Tibial nerve (tissue), 4 donors: Measurements from ENCODE around the gene KLHDC4. TPM values are rescaled to one million over a fixed set of nuclear protein-coding genes. Genes with fewer than 3 reads are reported as not detected.

Source experiments
- DNase-seq, 2 donors: peaks; one replicate each; pipeline ENCODE4 v3.0.0-alpha.2; 2019; ENCODE audit warnings: low spot score in 2 of 2
- H3K27ac ChIP-seq, 4 donors: fragments of 200-600 bp; sonication (generic) in 3 of 4; one replicate each; pipeline ENCODE4 v1.5.1; 2017 to 2019; ENCODE audit warnings: mild to moderate bottlenecking in 1 of 4
- H3K27me3 ChIP-seq, 2 donors: fragments of 200-600 bp; sonication (generic) in 1 of 2; one replicate each; pipeline versions ENCODE4 v1.5.1 to v1.6.0; 2017 to 2019
- H3K36me3 ChIP-seq, 3 donors: fragments of 200-600 bp; sonication (generic); one replicate each; pipeline ENCODE4 v1.5.1; 2018 to 2019
- H3K4me1 ChIP-seq, 4 donors: fragments of 200-600 bp; sonication (generic) in 3 of 4; one replicate each; pipeline ENCODE4 v1.5.1; 2017 to 2019
- H3K4me3 ChIP-seq, 4 donors: fragments of 200-600 bp; sonication (generic) in 3 of 4; one replicate each; pipeline ENCODE4 v1.5.1; 2017 to 2019; ENCODE audit warnings: mild to moderate bottlenecking in 1 of 4, moderate library complexity in 1 of 4
- H3K9me3 ChIP-seq, 4 donors: fragments of 200-600 bp; sonication (generic) in 3 of 4; one replicate each; pipeline ENCODE4 v1.5.1; 2017 to 2019
- EP300 ChIP-seq, 2 donors: sonication (generic); formaldehyde crosslinking; IDR thresholded peaks; one replicate each; pipeline ENCODE4 v1.6.1; 2017; ENCODE audit warnings: antibody characterized with exemption in 2 of 2, mild to moderate bottlenecking in 1 of 2
- POLR2A ChIP-seq, 2 donors: fragments of 450-650 bp; IDR thresholded peaks; one replicate each; pipeline ENCODE4 v1.6.1; 2017; ENCODE audit warnings: antibody characterized with exemption in 2 of 2, mild to moderate bottlenecking in 2 of 2, moderate library complexity in 2 of 2
- WGBS, 2 donors: methylation state at CpG; one replicate each; pipeline ENCODE4 v1.1.5; 2018; 5-methylcytosine and 5-hydroxymethylcytosine counted together
- total RNA-seq, 4 donors: library from RNA; depleted of rRNA; stranded (reverse); fragments of >200 nt; gene quantifications; one replicate each; pipeline ENCODE4 v1.1.0, GENCODE V29; 2016
- TF ChIP-seq, protein P1 (sequence below), 5 experiments: fragments of 200-600 bp in 3 of 5; fragments of 450-650 bp in 2 of 5; sonication (generic) in 3 of 5; IDR thresholded peaks; one replicate each; pipeline ENCODE4 v1.5.1; 2016 to 2019; ENCODE audit warnings: antibody characterized with exemption in 5 of 5, mild to moderate bottlenecking in 3 of 5, moderate library complexity in 2 of 5

The KLHDC4 gene
- total RNA-seq, 4 donors from 2014 or later = 26.9 to 61.5 (median 42.5) TPM

DNA sequence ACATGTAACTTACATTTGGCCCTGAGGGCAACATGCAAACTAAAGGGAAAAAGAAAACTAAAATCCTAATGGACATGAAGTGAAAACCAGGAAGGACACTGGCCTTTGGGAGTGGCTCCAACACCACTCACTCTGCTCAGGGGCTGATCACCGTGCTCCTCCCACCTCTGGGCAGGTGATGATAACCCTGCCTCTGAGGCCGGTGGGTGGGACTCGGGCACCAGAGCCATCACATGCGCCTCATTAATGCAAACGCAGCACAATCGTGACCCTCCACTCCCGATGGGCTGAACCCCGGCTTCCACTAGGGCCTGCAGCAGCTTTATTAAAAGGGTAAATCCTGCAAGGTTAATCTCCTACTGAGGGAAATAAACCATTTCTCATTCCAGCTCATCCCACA, 4.7 kb downstream of the KLHDC4 start:
- 82 to 89% methylated on average over 8 of the region's 8 CpGs for WGBS, 2 donors
- no peak for TF ChIP-seq POLR2A (IDR thresholded peaks at IDR 0.05)
- TF ChIP-seq, protein P1, sequence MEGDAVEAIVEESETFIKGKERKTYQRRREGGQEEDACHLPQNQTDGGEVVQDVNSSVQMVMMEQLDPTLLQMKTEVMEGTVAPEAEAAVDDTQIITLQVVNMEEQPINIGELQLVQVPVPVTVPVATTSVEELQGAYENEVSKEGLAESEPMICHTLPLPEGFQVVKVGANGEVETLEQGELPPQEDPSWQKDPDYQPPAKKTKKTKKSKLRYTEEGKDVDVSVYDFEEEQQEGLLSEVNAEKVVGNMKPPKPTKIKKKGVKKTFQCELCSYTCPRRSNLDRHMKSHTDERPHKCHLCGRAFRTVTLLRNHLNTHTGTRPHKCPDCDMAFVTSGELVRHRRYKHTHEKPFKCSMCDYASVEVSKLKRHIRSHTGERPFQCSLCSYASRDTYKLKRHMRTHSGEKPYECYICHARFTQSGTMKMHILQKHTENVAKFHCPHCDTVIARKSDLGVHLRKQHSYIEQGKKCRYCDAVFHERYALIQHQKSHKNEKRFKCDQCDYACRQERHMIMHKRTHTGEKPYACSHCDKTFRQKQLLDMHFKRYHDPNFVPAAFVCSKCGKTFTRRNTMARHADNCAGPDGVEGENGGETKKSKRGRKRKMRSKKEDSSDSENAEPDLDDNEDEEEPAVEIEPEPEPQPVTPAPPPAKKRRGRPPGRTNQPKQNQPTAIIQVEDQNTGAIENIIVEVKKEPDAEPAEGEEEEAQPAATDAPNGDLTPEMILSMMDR (IDR thresholded peaks at IDR 0.05) = no peak
- TF ChIP-seq EP300 (IDR thresholded peaks at IDR 0.05) = no peak
- no peak overlapping the region for H3K27ac ChIP-seq
- H3K27me3 ChIP-seq = no peaks in the 10 kb centered on the region
- H3K9me3 ChIP-seq = no peaks in the 10 kb centered on the region
- H3K4me1 ChIP-seq = peaks cover 0 to 21% (median 8%) of the 10 kb centered on the region in 4 donors
- no peak for DNase-seq
- peaks cover 0 to 81% (median 8%) of the 10 kb centered on the region in 3 donors for H3K36me3 ChIP-seq
- no peak overlapping the region for H3K4me3 ChIP-seq

GRCh38 chr16:87757841-87758426, 7.9 kb downstream of the KLHDC4 start:
- Histone ChIP-seq H3K27ac (no peak overlapping the region), H3K9me3 (no peaks in the 10 kb centered on the region), H3K27me3 (no peaks in the 10 kb centered on the region), H3K4me3 (no peak overlapping the region), H3K4me1 (no peaks in the 10 kb centered on the region), H3K36me3 (peaks cover 0 to 99% (median 14%) of the 10 kb centered on the region in 3 donors)
- DNase-seq = no peak
- WGBS, 2 donors = 90 to 93% methylated on average over 8 of the region's 8 CpGs
- TF ChIP-seq EP300 (IDR thresholded peaks at IDR 0.05) (no peak), POLR2A (IDR thresholded peaks at IDR 0.05) (no peak)
- TF ChIP-seq, protein P1 (IDR thresholded peaks at IDR 0.05) = no peak

GRCh38 chr16:87754535-87754934, 11.3 kb downstream of the KLHDC4 start:
- Histone ChIP-seq H3K36me3 (peaks cover 0 to 97% (median 33%) of the 10 kb centered on the region in 3 donors), H3K4me3 (no peak overlapping the region), H3K9me3 (no peaks in the 10 kb centered on the region), H3K4me1 (no peaks in the 10 kb centered on the region), H3K27me3 (no peaks in the 10 kb centered on the region), H3K27ac (no peak overlapping the region)
- no peak for DNase-seq
- no peak for TF ChIP-seq POLR2A (IDR thresholded peaks at IDR 0.05)
- no peak for TF ChIP-seq EP300 (IDR thresholded peaks at IDR 0.05)
- TF ChIP-seq, protein P1 (IDR thresholded peaks at IDR 0.05) = no peak
- WGBS, 2 donors = 89 to 91% methylated on average over 11 of the region's 11 CpGs

DNA sequence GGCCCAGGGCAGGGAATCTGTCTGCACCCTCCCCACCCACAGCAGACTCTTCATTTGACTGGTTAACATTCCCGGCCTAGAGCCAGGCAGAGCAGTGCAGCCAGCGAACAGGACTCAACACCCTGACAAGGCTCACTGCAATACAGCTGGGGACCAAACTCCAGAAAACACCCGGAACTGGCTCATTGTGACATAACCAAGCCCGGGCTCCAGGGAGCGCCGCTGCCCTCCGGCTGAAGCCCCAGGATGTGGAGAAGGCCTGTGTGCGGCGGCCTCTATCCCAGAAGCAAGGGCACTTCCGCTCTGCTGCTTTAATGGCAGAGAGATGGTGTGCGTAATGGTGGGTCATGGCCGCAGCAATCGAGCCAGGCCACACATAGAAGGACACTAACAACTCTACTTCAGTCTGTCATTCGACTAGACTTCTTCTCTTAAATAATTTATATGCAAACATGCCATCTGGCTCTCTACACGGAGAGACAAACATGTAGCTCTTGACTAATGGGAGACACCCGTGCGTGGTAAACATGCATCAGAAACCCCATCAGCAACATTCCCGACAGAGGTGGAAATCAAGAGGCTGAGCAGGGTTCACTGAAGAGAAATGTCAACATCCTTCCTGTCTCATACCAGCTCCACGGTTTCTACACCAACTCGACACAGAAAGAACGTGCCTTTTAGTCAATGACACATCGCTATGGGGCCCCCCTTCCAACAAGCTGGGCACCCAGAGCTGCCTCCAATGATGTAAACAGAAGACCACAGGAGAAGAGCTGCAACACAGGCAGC, 18.0 kb downstream of the KLHDC4 start:
- no peak for TF ChIP-seq POLR2A (IDR thresholded peaks at IDR 0.05)
- TF ChIP-seq, protein P1 (IDR thresholded peaks at IDR 0.05) = no peak
- no peak for TF ChIP-seq EP300 (IDR thresholded peaks at IDR 0.05)
- DNase-seq = no peak
- H3K36me3 ChIP-seq = peaks cover 0 to 96% (median 28%) of the 10 kb centered on the region in 3 donors
- H3K27me3 ChIP-seq = no peaks in the 10 kb centered on the region
- WGBS, 2 donors = 90 to 91% methylated on average over 22 of the region's 22 CpGs
- H3K4me1 ChIP-seq = no peaks in the 10 kb centered on the region
- H3K27ac ChIP-seq = no peak overlapping the region
- no peak overlapping the region for H3K4me3 ChIP-seq
- no peaks in the 10 kb centered on the region for H3K9me3 ChIP-seq

DNA sequence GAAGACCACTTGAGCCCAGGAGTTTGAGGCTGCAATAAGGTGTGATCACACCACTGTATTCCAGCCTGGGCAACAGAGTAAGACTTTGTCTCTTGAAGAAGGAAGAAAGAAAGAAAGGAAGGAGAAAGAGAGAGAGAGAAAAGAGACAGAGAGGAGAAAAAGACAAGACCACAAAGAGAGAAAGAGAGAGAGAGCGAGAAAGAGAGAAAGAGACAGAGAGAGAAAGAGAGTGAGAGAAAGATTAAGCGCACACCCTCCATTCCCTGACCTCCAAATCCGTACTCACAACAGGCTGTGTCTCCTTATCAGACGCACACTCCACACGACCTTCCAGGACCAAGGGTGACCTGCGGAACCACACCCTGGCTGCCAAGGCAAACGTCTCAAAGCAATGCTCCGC, 19.6 kb downstream of the KLHDC4 start:
- peaks cover 0 to 88% (median 24%) of the 10 kb centered on the region in 3 donors for H3K36me3 ChIP-seq
- no peak for DNase-seq
- H3K27me3 ChIP-seq = no peaks in the 10 kb centered on the region
- WGBS, 2 donors = 82 to 86% methylated on average over 8 of the region's 8 CpGs
- H3K9me3 ChIP-seq = no peaks in the 10 kb centered on the region
- H3K27ac ChIP-seq = no peak overlapping the region
- H3K4me1 ChIP-seq = peaks cover 0 to 3% (median 0%) of the 10 kb centered on the region in 4 donors
- H3K4me3 ChIP-seq = no peak overlapping the region
- TF ChIP-seq POLR2A (IDR thresholded peaks at IDR 0.05) (no peak), EP300 (IDR thresholded peaks at IDR 0.05) (no peak)
- TF ChIP-seq, protein P1 (IDR thresholded peaks at IDR 0.05) = no peak
